Measurements from ENCODE around the gene PTH2R.

The PTH2R gene

DNA sequence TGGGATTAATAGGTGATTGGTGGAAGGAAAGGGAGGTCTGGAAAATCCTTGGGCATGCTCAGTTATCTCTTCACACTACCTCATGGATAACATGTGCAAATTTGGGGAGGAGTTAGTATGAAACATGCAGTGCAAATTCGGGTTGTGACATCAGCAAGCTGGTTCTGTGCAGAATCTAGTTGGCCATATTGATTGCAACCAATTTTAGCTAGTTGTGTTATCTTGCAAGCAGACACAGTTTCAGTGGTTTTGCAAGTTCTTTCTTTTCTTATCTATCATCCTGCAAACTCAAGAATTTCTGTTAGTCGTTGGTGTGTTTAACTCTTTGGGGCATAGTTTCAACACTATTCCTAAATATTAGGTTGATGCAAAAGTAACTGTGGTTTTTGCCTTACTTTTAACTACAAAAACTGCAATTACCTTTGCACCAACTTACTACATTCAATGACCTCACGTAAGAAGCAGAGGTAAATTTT, 135.4 kb downstream of the PTH2R start:
- no peak overlapping the region for H3K4me3 ChIP-seq (ENCODE audit: low read depth, low read length)

DNA sequence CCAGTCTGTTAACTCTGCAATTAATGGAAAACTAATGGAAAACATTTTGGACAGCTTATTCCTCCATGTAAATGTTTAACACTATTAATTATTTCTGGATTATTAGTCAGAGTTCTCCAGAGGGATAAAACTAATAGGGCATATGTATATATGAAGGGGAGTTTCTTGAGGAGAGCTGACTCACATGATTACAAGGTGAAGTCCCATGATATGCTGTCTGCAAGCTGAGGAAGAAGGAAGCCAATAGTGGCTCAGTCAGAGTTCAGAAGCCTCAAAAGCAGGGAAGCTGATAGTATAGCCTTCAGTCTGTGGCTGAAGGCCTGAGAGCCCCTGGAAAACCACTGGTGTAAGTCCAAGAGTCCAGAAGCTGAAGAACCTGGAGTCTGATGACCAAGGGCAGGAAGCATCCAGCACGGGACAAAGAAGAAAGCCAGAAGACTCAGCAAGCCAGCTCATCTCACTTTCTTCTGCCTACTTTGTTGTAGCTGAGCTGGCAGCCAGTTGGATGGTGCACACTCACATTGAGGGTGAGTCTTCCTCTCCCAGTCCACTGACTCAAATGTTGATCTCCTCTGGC, 136.0 kb downstream of the PTH2R start:
- H3K4me3 ChIP-seq (ENCODE audit: low read depth, low read length), result no peak overlapping the region
